DND-41 (cell line): ENCODE data around the gene IP6K2.

Source experiments
- ATAC-seq: fragments of 200-7000 bp; cut with Tn5 transposase; 3 replicates; pipeline ENCODE4 v1.9.1; 2021; ENCODE audit warnings: low read depth; ENCODE audit not compliant: insufficient read depth
- DNase-seq: peaks from one replicate; pipeline ENCODE4 v3.0.0-alpha.2; 2020
- H2AFZ ChIP-seq: 2 replicates; pipeline ENCODE4 v1.6.0; 2012; ENCODE audit warnings: low read depth, low read length
- H3K27ac ChIP-seq: 2 replicates; pipeline ENCODE4 v1.5.1; 2012; ENCODE audit warnings: low read length, inconsistent platforms
- H3K27me3 ChIP-seq: fragments of 200-600 bp; sonication (generic); 2 replicates; pipeline ENCODE4 v1.6.0; 2012; ENCODE audit warnings: low read length, mild to moderate bottlenecking, inconsistent platforms; ENCODE audit not compliant: insufficient read depth, poor library complexity
- H3K36me3 ChIP-seq: 2 replicates; pipeline ENCODE4 v1.5.1; 2012; ENCODE audit warnings: low read length, inconsistent platforms; ENCODE audit not compliant: insufficient read depth
- H3K4me1 ChIP-seq: 2 replicates; pipeline ENCODE4 v1.5.1; 2012; ENCODE audit warnings: mild to moderate bottlenecking, low read length; ENCODE audit not compliant: insufficient read depth
- H3K4me2 ChIP-seq: 2 replicates; pipeline ENCODE4 v1.6.0; 2012; ENCODE audit warnings: mild to moderate bottlenecking, moderate library complexity, low read length, inconsistent platforms; ENCODE audit not compliant: insufficient read depth
- H3K4me3 ChIP-seq, 2 experiments: fragments of 200-600 bp in 1 of 2; shearing (Covaris generic) in 1 of 2; 2 replicates each; pipeline ENCODE4 v1.5.1; 2012 to 2016; ENCODE audit warnings: inconsistent platforms in 2 of 2, low read length in 2 of 2, mild to moderate bottlenecking in 2 of 2, low read depth in 1 of 2, moderate library complexity in 1 of 2
- H3K79me2 ChIP-seq: 2 replicates; pipeline ENCODE4 v1.6.0; 2012; ENCODE audit warnings: low read length, inconsistent platforms; ENCODE audit not compliant: insufficient read depth
- H3K9ac ChIP-seq: 2 replicates; pipeline ENCODE4 v1.6.0; 2012; ENCODE audit warnings: low read depth, mild to moderate bottlenecking, inconsistent platforms, low read length, moderate library complexity
- H3K9me3 ChIP-seq: 2 replicates; pipeline ENCODE4 v1.5.1; 2012; ENCODE audit warnings: low read length, moderate library complexity, mild to moderate bottlenecking, inconsistent platforms; ENCODE audit not compliant: insufficient read depth, severe bottlenecking
- H4K20me1 ChIP-seq: 2 replicates; pipeline ENCODE4 v1.6.0; 2012; ENCODE audit warnings: low read length; ENCODE audit not compliant: insufficient read depth
- EZH2 ChIP-seq: IDR thresholded peaks from 3 replicates; pipeline ENCODE4 v1.6.1; 2012; ENCODE audit warnings: borderline replicate concordance, low read depth, mild to moderate bottlenecking, moderate library complexity, low read length, inconsistent platforms; ENCODE audit not compliant: severe bottlenecking
- TF ChIP-seq, protein P1 (sequence below): IDR thresholded peaks from 2 replicates; pipeline ENCODE4 v1.5.1; 2012; ENCODE audit warnings: borderline replicate concordance, low read length, moderate library complexity, mild to moderate bottlenecking; ENCODE audit not compliant: poor library complexity, severe bottlenecking; ENCODE audit errors: extremely low read depth

Gene IP6K2

DNA sequence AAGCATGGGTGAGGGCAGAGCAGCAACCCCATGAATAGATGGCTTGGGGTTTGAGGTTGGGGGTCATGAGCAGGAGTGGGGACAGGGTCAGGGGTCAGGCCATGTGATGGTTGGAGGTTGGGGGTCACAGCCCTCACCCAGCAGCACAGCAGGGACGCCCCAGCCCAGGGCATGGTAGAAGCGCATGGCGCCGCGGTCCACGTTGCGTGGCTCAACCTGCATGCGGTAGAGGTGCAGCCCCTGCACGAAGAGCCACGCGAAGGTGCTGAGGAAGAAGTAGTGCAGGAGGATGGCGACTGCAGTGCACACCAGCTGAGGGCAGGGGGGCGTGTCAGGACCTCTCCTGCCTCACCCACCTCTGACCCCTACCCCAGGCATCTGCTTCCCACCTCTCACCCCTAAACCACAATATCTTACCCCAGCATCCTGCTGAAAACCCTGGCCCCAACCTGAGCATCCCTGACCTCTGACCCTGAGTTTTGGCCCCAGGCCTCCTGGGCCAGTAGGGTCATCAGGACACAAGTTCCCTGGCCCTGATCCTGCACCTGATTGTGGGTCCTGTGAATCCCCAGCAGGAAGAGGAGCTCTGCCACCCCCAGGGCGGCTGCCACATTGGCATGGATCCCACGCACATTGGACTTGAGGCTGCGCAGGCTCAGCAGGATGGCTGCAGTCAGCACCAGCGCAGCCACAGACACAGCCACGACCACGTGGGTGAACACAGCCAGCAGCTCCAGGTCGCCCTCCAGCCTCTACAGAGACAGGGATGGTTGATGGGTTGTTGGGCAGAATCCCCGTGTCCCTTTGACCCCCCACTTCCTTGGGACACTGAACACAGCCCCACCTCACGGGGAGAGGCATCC, 71.9 kb downstream of the IP6K2 start:
- H3K36me3 ChIP-seq, result no peaks in the 10 kb centered on the region

DNA sequence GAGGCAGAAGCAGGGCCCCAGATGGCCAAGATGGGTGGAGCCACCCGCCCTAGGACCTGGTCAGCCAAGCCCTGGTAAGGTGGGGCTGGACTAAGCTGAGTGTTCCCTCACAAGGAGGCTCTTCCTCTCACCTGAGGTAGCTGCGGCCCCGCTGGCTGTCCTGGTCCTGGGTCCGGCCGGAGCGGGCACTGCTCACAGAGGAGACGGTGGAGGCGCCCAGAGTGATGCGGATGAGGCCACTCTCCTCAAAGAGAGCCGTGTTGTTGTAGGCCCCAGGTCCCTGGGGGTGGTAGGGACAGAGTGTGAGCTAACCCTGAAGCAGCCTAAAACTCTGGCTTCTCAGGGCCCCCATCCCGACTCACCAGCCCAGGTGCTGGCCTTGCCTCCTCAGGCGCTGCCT, 74.4 kb downstream of the IP6K2 start:
- no peak overlapping the region for H3K4me2 ChIP-seq
- no peak overlapping the region for H3K4me3 ChIP-seq
- no peak for TF ChIP-seq EZH2
- ATAC-seq (no peak), DNase-seq (no peak)
- no peak overlapping the region for H3K9ac ChIP-seq
- no peak overlapping the region for H2AFZ ChIP-seq
- H4K20me1 ChIP-seq, result no peaks in the 10 kb centered on the region
- no peaks in the 10 kb centered on the region for H3K9me3 ChIP-seq
- H3K79me2 ChIP-seq, result no peaks in the 10 kb centered on the region
- H3K36me3 ChIP-seq, result 0 out of 2 replicates have a peak, but pooled peaks cover 2% of the 10 kb centered on the region
- no peaks in the 10 kb centered on the region for H3K27me3 ChIP-seq
- H3K27ac ChIP-seq, result no peak overlapping the region
- H3K4me1 ChIP-seq, result no peaks in the 10 kb centered on the region

More for the DNA sequence above, 71.9 kb downstream of the IP6K2 start:
- Histone ChIP-seq H3K4me2 (no peak overlapping the region), H3K27me3 (no peaks in the 10 kb centered on the region), H3K27ac (no peak overlapping the region), H3K9ac (no peak overlapping the region), H2AFZ (no peak overlapping the region), H3K4me3 (no peak overlapping the region), H3K79me2 (no peaks in the 10 kb centered on the region), H4K20me1 (no peaks in the 10 kb centered on the region), H3K9me3 (no peaks in the 10 kb centered on the region), H3K4me1 (no peaks in the 10 kb centered on the region)
- ATAC-seq (no peak), DNase-seq (no peak)
- TF ChIP-seq, protein P1, sequence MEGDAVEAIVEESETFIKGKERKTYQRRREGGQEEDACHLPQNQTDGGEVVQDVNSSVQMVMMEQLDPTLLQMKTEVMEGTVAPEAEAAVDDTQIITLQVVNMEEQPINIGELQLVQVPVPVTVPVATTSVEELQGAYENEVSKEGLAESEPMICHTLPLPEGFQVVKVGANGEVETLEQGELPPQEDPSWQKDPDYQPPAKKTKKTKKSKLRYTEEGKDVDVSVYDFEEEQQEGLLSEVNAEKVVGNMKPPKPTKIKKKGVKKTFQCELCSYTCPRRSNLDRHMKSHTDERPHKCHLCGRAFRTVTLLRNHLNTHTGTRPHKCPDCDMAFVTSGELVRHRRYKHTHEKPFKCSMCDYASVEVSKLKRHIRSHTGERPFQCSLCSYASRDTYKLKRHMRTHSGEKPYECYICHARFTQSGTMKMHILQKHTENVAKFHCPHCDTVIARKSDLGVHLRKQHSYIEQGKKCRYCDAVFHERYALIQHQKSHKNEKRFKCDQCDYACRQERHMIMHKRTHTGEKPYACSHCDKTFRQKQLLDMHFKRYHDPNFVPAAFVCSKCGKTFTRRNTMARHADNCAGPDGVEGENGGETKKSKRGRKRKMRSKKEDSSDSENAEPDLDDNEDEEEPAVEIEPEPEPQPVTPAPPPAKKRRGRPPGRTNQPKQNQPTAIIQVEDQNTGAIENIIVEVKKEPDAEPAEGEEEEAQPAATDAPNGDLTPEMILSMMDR, result no peak
- no peak for TF ChIP-seq EZH2

DNA sequence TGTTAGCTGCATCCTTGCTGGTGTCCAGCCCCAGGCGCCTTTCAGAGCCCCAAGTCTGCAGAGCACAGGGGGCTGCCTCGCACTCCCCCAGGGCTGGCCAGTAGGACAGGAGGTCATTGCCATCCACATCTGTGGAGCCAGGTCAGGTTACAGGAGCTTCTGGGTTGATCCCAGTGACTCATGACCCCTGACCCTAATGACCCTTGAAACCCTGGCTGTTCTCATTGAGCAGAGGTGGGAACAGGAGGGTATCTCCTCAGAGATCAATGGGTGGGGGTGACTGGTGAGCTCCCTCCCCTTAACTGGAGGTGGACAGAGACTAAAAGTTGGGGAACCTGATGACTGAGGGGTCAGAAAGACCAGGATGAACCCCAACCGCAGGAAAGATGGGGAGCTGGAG, 75.6 kb downstream of the IP6K2 start:
- DNase-seq (no peak), ATAC-seq (no peak)
- Histone ChIP-seq H3K4me2 (no peak overlapping the region), H4K20me1 (no peaks in the 10 kb centered on the region), H3K79me2 (no peaks in the 10 kb centered on the region), H3K9me3 (no peaks in the 10 kb centered on the region), H3K4me1 (peaks cover 2% of the 10 kb centered on the region), H3K4me3 (no peak overlapping the region), H3K9ac (no peak overlapping the region), H2AFZ (no peak overlapping the region), H3K27me3 (no peaks in the 10 kb centered on the region), H3K36me3 (0 out of 2 replicates have a peak, but pooled peaks cover 2% of the 10 kb centered on the region), H3K27ac (no peak overlapping the region)
- TF ChIP-seq, protein P1, result no peak
- no peak for TF ChIP-seq EZH2

DNA sequence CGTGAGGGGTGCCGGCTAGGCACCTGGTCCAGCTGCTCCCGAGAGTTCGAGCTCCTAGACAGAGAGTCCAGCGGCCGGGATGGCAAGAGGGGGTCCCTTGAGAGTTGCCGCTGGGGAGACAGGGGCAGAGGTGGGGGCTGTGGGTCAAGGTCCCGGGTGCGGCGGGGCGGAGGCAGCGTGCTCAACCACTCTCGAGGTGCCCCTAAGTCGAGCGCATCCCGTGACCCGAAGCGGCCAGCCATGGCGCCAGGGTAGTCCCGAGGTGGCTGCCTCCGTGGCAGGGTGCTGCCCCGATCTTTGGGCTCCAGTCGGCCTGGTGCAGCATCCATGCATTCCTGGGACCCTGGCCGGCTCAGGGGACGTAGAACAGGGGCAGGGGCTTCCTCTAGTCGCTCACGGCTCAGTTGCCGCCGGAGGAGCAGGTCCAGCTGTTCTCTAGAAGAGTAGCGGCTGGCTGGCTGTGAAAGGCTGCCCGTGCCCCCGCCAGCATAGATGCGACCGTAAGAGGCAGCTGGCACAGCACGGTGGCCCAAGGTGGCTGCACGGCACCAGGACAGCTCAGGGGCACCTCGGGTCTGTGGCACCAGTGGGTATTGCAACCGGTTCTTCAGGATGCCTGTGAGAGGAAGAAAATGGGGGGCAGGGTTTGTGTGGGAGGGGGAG, 76.9 kb downstream of the IP6K2 start:
- 0 out of 2 replicates have a peak, but pooled peaks cover 2% of the 10 kb centered on the region for H3K36me3 ChIP-seq
- no peak overlapping the region for H3K4me2 ChIP-seq

More for the DNA sequence above, 76.9 kb downstream of the IP6K2 start:
- Histone ChIP-seq H3K9ac (no peak overlapping the region), H3K4me1 (peaks cover 11% of the 10 kb centered on the region), H3K27me3 (no peaks in the 10 kb centered on the region), H3K27ac (no peak overlapping the region), H3K79me2 (no peaks in the 10 kb centered on the region), H3K9me3 (no peaks in the 10 kb centered on the region), H4K20me1 (no peaks in the 10 kb centered on the region), H2AFZ (no peak overlapping the region), H3K4me3 (no peak overlapping the region)
- DNase-seq, result no peak
- no peak for TF ChIP-seq EZH2
- TF ChIP-seq, protein P1, result no peak
- no peak for ATAC-seq
